Measurements from ENCODE around the gene MUC22. TPM values are rescaled to one million over a fixed set of nuclear protein-coding genes. Genes with fewer than 3 reads are reported as not detected.
A peak's percentile ranks its signal among the peaks of the same experiment; 100 is the strongest.
"Not testable (repeated sequence)": the region's sequence is repeated elsewhere in the genome, so short reads cannot be mapped to it uniquely, and the experiment has no call there.

The MUC22 gene
- total RNA-seq, 1 experiment from 2014 or later = not detected

GRCh38 chr6:31005249-31006020 is 4.8 kb upstream of the MUC22 start:
- Histone ChIP-seq H3K4me1 (replicated peaks) (peaks cover 10% of the 10 kb centered on the region), H3K36me3 (no peaks in the 10 kb centered on the region), H3K9me3 (replicated peaks) (no peaks in the 10 kb centered on the region), H3K27ac (no peak overlapping the region), H3K4me3 (no peak overlapping the region), H3K27me3 (replicated peaks) (no peaks in the 10 kb centered on the region)
- DNase-seq (ENCODE audit: low read depth in 1 of 2, low spot score in 2 of 2) = no peak

GRCh38 chr6:31007694-31008093 is 2.6 kb upstream of the MUC22 start:
- Histone ChIP-seq H3K9me3 (replicated peaks) (no peaks in the 10 kb centered on the region), H3K27me3 (replicated peaks) (no peaks in the 10 kb centered on the region), H3K4me3 (no peak overlapping the region), H3K27ac (no peak overlapping the region), H3K4me1 (replicated peaks) (peaks cover 12% of the 10 kb centered on the region), H3K36me3 (no peaks in the 10 kb centered on the region)
- DNase-seq (ENCODE audit: low read depth in 1 of 2, low spot score in 2 of 2) = peak; percentile 51 to 64

DNA sequence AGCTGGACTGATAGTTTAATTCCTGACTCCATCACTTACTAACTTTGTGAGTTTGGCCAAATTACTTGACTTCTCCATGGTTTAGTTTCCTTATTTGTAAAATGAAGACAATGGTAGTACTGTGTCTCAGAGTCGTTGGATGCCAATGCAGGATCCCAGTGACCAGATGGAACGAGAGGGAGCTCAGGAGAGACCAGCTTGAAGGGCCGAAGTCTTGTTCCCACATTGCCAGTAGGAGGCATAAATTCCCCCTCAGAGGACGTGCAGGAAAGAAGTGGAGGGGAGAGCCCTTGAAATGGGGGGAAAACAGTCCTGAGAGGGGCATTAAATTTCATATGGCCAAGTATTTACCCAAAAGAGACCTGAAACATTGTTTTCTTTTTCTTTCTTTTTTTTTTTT is 2.1 kb upstream of the MUC22 start:
- no peak for DNase-seq (ENCODE audit: low read depth in 1 of 2, low spot score in 2 of 2)

GRCh38 chr6:31009731-31010130 is 543 bp upstream of the MUC22 start:
- no peak overlapping the region for H3K27ac ChIP-seq
- no peak overlapping the region for H3K4me3 ChIP-seq
- H3K4me1 ChIP-seq (replicated peaks) = peaks cover 12% of the 10 kb centered on the region
- H3K36me3 ChIP-seq = no peaks in the 10 kb centered on the region
- H3K9me3 ChIP-seq (replicated peaks) = no peaks in the 10 kb centered on the region
- DNase-seq (ENCODE audit: low read depth in 1 of 2, low spot score in 2 of 2) = no peak
- H3K27me3 ChIP-seq (replicated peaks) = no peaks in the 10 kb centered on the region

More for the DNA sequence above, 2.1 kb upstream of the MUC22 start:
- Histone ChIP-seq H3K4me3 (no peak overlapping the region), H3K9me3 (replicated peaks) (no peaks in the 10 kb centered on the region), H3K4me1 (replicated peaks) (peaks cover 12% of the 10 kb centered on the region), H3K36me3 (no peaks in the 10 kb centered on the region), H3K27ac (no peak overlapping the region), H3K27me3 (replicated peaks) (no peaks in the 10 kb centered on the region)

DNA sequence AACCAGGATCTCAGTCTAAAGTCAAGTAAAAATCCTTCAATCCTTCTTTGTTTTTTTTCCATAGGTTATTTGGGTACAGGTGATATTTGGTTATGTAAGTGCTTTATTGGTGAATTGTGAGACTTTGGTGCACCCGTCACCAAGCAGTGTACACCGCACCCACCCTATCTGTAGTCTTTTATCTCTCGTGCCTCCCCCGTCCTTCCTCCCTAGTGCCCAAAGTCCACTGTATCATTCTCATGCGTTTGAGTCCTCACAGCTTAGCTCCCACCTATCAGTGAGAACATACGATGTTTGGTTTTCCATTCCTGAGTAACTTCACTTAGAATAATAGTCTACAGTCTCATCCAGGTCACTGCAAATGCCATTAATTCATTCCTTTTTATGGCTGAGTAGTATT is 879 bp downstream of the MUC22 start:
- Histone ChIP-seq H3K27ac (no peak overlapping the region), H3K4me3 (no peak overlapping the region), H3K36me3 (no peaks in the 10 kb centered on the region), H3K4me1 (replicated peaks) (peaks cover 12% of the 10 kb centered on the region), H3K27me3 (replicated peaks) (no peaks in the 10 kb centered on the region), H3K9me3 (replicated peaks) (peaks cover 4% of the 10 kb centered on the region; the same call in 1 of the 2 replicates)
- no peak for DNase-seq (ENCODE audit: low read depth in 1 of 2, low spot score in 2 of 2)

DNA sequence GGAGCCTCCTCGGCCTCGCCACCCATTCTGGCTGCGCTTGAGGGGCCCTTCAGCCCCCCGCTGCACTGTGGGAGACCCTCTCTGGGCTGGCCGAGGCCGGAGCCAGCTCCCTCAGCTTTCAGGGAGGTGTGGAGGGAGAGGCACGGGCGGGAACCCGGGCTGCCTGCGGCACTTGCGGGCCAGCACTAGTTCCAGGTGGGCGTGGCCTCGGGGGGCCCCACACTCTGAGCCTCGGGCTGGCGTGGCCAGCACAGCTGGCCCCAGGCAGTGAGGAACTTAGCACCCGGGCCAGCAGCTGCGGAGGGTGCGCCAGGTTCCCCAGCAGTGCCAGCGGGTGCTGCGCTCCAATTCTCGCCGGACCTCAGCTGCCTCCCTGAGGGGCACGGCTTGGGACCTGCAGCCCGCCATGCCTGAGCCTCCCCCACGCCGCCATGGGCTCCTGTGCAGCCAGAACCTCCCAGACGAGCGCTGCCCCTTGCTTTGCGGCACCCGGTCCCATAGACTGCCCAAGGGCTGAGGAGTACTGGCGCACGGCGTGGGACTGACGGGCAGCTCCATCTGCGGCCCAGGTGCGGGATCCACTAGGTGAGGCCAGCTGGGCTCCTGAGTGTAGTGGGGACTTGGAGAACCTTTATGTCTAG is 6.5 kb downstream of the MUC22 start:
- H3K4me1 ChIP-seq (replicated peaks) = no peaks in the 10 kb centered on the region

GRCh38 chr6:31017436-31017835 is 7.2 kb downstream of the MUC22 start:
- not testable (repeated sequence) for H3K27ac ChIP-seq; DNase-seq (ENCODE audit: low read depth in 1 of 2, low spot score in 2 of 2); H3K4me3 ChIP-seq

More for the DNA sequence above, 6.5 kb downstream of the MUC22 start:
- DNase-seq (ENCODE audit: low read depth in 1 of 2, low spot score in 2 of 2) = no peak
- no peaks in the 10 kb centered on the region for H3K27me3 ChIP-seq (replicated peaks)
- H3K36me3 ChIP-seq = no peaks in the 10 kb centered on the region
- H3K27ac ChIP-seq = no peak overlapping the region
- peaks cover 4% of the 10 kb centered on the region; the same call in 1 of the 2 replicates for H3K9me3 ChIP-seq (replicated peaks)
- no peak overlapping the region for H3K4me3 ChIP-seq

GRCh38 chr6:31020057-31020456 is 9.8 kb downstream of the MUC22 start:
- no peaks in the 10 kb centered on the region for H3K4me1 ChIP-seq (replicated peaks)
- DNase-seq (ENCODE audit: low read depth in 1 of 2, low spot score in 2 of 2) = no peak
- H3K27me3 ChIP-seq (replicated peaks) = no peaks in the 10 kb centered on the region; the same call in 1 of the 2 replicates
- H3K4me3 ChIP-seq = no peak overlapping the region
- H3K27ac ChIP-seq = no peak overlapping the region
- H3K36me3 ChIP-seq = no peaks in the 10 kb centered on the region
- H3K9me3 ChIP-seq (replicated peaks) = peaks cover 4% of the 10 kb centered on the region; the same call in 1 of the 2 replicates

More at GRCh38 chr6:31017436-31017835, 7.2 kb downstream of the MUC22 start:
- not testable (repeated sequence) for H3K36me3 ChIP-seq; H3K27me3 ChIP-seq (replicated peaks); H3K9me3 ChIP-seq (replicated peaks); H3K4me1 ChIP-seq (replicated peaks)

DNA sequence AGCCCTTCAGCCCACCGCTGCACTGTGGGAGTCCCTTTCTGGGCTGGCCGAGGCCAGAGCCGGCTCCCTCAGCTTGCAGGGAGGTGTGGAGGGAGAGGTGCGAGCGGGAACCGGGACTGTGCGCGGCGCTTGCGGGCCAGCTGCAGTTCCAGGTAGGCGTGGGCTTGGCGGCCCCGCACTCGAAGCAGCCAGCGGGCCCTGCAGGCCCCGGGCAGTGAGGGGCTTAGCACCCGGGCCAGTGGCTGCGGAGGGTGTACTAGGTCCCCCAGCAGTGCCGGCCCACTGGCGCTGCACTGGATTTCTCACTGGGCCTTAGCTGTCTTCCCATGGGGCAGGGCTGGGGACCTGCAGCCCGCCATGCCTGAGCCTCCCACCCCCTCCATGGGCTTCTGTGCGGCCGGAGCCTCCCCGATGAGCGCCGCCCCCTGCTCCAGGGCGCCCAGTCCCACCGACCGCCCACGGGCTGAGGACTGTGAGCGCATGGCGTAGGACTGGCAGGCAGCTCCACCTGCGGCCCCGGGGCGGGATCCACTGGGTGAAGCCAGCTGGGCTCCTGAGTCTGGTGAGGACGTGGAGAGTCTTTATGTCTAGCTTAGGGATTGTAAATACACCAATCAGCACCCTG is 10.5 kb downstream of the MUC22 start:
- H3K4me3 ChIP-seq; H3K4me1 ChIP-seq (replicated peaks); H3K27me3 ChIP-seq (replicated peaks); H3K9me3 ChIP-seq (replicated peaks); H3K36me3 ChIP-seq; DNase-seq (ENCODE audit: low read depth in 1 of 2, low spot score in 2 of 2); H3K27ac ChIP-seq: not testable (repeated sequence)

DNA sequence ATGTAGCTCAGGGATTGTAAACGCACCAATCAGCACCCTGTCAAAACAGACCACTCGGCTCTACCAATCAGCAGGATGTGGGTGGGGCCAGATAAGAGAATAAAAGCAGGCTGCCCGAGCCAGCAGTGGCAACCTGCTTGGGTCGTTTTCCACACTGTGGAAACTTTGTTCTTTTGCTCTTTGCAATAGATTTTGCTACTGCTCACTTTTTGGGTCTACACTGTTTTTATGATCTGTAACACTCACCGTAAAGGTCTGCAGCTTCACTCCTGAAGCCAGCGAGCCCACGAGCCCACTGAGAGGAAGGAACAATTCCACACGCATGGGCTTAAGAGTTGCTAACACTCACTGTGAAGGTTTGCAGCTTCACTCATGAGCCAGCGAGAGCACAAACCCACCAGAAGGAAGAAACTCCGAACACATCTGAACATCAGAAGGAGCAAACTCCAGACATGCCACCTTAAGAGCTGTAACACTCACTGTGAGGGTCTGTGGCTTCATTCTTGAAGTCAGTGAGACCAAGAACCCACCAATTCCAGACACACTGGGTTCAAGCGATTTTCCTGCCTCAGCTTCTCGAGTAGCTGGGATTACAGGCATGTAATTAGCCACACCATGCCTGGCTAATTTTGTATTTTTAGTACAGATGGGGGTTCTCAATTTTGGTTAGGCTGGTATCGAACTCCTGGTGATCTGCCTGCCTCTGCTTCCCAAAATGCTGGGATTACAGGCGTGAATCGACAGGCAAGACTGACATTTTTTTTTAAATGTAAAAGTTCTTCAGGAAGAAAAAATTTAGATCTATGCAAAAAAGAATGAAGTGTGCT is 11.6 kb downstream of the MUC22 start:
- not testable (repeated sequence) for H3K4me3 ChIP-seq; H3K4me1 ChIP-seq (replicated peaks); H3K9me3 ChIP-seq (replicated peaks); H3K36me3 ChIP-seq; H3K27ac ChIP-seq; H3K27me3 ChIP-seq (replicated peaks); DNase-seq (ENCODE audit: low read depth in 1 of 2, low spot score in 2 of 2)

DNA sequence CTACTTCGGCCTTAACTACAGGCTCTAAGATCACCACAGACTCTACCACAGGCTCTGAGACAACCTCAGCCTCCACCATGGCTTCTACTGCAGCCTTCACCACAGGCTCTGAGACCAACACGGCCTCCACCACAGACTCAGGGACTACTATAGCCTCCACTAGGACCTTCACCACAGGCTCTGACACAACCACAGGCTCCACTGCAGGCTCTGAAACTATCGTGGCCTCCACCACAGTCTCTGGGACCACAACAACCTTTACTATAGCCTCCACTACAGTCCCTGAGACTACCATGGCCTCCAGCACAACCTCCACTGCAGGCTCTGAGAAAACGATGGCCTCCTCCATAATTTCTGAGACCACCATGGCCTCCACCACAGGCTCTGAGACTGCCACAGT is 15.3 kb downstream of the MUC22 start:
- Histone ChIP-seq H3K27ac (no peak overlapping the region), H3K4me1 (replicated peaks) (no peaks in the 10 kb centered on the region), H3K36me3 (no peaks in the 10 kb centered on the region), H3K4me3 (no peak overlapping the region), H3K9me3 (replicated peaks) (no peaks in the 10 kb centered on the region), H3K27me3 (replicated peaks) (no peaks in the 10 kb centered on the region; the same call in 1 of the 2 replicates)
- no peak for DNase-seq (ENCODE audit: low read depth in 1 of 2, low spot score in 2 of 2)

GRCh38 chr6:31031095-31031494 is 20.8 kb downstream of the MUC22 start:
- H3K27ac ChIP-seq = no peak overlapping the region
- H3K4me3 ChIP-seq = no peak overlapping the region
- DNase-seq (ENCODE audit: low read depth in 1 of 2, low spot score in 2 of 2) = no peak
- H3K4me1 ChIP-seq (replicated peaks) = no peaks in the 10 kb centered on the region
- no peaks in the 10 kb centered on the region for H3K36me3 ChIP-seq
- H3K27me3 ChIP-seq (replicated peaks) = no peaks in the 10 kb centered on the region
- no peaks in the 10 kb centered on the region for H3K9me3 ChIP-seq (replicated peaks)

DNA sequence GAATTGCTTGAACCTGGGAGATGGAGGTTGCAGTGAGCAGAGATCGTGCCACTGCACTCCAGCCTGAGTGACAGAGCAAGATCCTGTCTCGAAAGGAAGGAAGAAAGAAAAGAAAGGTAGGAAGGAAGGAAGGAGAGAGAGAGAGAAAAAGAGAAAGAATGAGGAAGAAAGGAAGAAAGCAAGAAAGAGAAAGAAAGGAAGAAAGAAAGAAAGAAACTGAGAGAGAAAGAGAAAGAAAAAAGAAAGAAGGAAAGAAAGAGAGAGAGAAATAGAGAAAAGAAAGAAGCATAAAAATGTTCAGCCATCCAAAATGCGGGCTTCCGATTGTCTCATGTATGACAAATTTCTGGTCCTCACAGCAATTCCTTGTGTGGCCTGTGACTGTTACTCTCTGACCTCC is 22.8 kb downstream of the MUC22 start:
- H3K4me1 ChIP-seq (replicated peaks) = no peaks in the 10 kb centered on the region
- H3K9me3 ChIP-seq (replicated peaks) = no peaks in the 10 kb centered on the region; the same call in 1 of the 2 replicates
- H3K36me3 ChIP-seq = no peaks in the 10 kb centered on the region
- no peak overlapping the region for H3K4me3 ChIP-seq
- DNase-seq (ENCODE audit: low read depth in 1 of 2, low spot score in 2 of 2) = no peak
- no peak overlapping the region for H3K27ac ChIP-seq
- H3K27me3 ChIP-seq (replicated peaks) = no peaks in the 10 kb centered on the region
